ENCODE data around the gene PLCB4.

Gene PLCB4

DNA sequence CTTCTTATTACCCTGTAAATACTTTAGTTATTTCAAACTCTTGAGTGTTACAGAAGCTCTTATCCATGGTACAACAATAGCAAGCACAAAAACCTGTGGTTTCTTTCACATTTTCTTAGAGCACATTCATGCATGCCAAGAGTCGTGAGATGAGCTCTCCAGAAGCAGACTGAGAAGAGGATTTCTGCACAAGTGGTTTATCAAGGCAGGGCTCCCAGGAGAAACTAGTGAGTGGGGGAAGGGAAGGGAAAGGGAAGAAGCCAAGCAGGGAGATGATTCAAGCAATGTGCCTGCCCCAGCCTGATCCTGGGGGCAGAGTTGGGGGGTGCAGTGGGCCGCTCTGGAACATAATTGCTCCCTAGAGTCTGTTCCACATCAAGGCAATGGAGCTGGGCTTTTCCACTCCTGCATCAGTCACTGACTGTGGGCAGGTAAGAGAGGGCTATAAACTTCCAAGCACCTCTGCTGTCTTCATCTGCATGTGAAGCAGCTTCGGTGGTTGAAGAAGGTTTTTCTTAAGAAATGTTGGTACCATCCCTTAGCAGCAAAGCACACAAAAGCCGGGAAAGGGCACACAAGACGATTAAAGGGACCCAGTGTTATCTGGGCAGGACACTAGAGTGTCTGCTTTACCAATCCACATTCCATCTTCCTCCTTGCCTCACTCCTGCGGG lies 152.1 kb downstream of the PLCB4 start:
- DNase-seq (ENCODE audit: low read depth in 2 of 2) = no peak

DNA sequence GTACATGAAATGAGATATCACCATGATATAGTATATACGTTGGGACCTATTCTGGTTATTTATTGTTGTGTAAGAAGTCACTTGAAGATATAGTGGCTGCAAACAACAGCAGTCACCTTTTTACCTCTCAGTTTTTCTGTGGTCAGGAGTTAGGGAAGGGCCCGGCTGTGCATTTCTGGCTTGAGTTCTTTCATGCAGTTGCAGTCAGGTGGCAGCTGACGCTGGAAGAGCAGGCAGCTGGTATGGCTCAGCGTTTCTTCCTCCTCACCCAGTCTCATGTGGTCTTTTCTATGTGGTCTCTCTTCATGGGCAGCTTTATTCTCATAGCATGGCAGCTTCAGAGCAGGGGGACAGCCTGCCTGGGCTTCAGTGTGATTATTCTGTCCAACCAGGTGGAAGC lies 154.4 kb downstream of the PLCB4 start:
- no peak for DNase-seq (ENCODE audit: low read depth in 2 of 2)

DNA sequence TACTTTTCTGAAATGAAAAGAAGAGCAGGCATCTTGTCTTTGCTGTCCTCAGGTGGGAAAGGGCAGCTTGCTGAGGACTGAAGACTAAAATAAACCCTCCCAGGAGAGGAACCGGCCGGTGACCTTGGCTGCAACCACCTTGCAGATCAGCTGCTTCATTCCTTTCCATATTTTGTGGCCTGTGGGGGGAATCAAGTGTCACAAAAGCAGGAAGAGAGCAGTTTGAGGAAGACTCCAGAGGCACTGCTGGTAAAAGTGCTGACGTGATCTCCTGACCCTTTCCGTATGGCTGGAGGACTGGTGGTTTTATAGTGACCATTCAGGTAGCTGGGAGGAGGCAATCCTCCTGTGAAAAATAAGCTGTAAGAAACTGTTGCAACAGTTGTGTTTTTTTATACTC lies 157.0 kb downstream of the PLCB4 start:
- DNase-seq (ENCODE audit: low read depth in 2 of 2) = no peak

DNA sequence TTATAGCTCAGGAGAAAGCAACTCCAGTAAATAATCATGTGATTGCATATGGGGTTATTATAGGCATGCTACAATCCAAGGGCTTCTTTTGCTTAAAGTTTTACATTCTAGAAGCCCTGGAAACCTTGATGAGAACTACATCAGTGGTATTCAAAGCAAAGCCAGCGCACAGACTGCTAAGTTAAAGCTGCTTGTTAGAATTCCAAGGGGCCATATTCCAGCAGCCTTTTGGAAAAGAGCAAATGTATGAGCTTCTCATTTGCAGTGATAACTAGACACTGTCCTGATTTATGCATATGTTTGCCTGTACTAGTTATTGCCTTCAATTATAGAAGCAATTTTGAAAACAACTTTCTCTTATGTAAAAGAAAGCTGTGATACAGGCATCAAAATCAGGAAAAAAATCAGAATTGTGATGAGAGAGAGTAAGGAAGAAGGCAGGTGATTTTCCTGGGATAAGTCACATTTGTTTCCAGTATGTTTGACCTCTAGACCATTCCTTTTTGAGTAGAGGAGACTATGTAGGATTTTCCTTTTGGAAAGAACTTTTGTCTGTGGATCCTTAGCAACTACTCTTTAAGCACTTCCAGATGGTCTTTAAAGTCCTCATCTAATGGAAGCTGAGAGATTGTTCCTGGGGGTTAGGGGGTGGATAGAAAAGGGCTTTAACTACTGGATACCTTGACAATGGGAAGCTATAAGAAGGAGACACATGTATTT lies 159.2 kb downstream of the PLCB4 start:
- no peak for DNase-seq (ENCODE audit: low read depth in 2 of 2)

DNA sequence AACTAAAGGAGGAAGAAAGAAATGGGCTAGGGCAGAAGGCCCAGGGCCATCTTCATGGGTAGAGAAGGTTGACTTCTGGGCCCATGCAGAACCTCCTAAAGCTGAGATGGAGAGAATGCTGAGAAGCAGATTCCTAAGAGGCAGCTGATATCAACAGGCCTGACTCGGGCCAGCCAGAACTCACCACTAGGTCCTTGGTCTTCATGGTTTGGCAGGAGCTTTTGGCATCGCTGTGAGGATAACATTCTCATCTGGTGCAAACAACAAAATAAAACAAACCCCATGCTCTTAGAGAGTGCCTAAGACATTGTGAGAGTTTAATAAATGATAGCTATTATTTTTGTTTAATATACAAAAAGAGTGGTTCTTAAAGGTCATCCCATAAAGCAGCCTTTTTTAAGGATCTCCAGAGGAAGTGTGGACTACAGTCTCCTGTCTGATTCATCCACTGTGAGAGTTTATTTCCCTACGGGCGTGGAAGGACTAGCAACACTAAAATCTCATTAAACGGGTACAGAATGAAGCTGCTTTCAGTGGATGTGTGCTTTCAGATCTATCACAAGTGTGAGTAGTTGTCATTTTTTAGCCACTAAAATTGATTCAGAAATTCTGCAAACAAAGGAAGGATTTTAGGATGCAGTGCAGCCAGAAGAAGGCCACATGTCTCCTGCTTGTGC lies 160.0 kb downstream of the PLCB4 start:
- no peak for DNase-seq (ENCODE audit: low read depth in 2 of 2)

DNA sequence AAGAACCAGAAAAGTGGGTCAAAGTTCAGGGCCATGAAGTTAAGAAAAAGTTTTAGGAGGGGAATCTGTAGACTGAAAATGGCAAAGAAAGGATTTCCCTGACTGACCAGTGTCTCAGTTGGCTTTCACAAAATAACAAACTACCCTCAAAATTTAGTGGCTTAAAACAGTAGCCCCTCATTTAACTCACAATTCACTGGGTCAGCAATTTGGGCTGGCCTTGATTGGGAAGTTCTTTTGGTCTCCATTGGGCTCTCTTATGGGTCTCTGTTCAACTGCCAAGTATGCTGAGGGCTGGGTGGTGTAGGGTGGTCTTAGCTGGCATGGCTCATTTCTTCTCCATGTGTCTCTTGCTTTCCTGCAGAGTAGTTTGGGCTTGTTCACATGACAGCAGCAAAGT lies 161.5 kb downstream of the PLCB4 start:
- no peak for DNase-seq (ENCODE audit: low read depth in 2 of 2)

DNA sequence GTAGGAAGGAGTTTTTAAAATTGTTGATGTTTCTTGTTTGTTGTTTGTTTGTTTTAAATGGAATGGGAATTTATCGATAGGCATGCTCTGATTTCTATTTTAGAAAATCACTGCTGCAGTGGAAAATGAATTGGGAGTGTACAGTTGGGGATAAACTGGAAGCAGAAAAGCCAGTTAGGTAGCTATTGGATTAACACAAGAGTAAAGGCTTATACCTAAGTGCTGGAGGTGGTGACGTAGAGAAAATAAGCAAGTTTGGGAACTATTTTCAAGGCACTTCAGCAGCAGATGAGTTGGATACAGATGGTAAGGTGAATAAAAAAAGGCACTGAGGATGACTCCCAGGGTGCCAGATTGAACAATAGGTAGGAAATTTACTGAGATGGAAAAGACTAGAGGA lies 164.9 kb downstream of the PLCB4 start:
- DNase-seq (ENCODE audit: low read depth in 2 of 2) = no peak

DNA sequence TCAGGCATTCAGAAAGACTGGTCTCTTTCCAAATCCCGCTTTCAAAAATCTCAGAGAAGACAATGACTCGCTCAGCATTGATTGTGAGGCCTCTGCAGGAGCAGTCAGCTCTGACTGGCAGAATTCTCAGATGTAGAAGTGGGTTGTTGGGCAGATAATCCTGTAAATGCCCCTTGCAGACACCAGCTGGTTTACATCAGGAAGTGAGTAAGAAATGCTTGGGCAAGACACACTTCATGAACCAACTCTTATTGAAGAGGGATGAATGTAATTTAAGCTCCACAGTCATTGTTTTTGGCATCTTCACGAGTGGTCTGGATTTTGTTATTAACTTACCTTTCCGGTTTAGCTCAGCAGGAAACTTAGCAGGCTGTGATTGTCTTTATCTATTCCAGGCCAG lies 166.6 kb downstream of the PLCB4 start:
- DNase-seq (ENCODE audit: low read depth in 2 of 2) = no peak

DNA sequence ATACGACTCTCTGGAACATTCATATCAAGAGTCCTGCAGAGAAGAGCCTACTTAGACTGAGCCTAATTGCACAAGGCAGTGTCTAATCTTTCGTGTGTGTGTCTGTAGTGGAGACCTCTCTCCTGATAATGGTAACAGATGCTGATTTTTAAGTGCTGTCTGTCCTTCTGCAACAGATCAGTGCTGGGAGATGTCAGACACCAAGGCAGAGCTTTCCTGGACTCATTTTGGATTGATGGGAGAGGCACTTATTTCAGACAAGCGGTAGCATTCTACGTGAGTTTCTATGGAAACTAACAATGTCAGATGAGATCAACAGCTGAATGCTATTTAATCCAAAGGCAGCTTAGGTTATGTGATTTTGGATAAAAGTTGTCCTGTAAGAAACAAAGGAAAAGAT lies 167.6 kb downstream of the PLCB4 start:
- DNase-seq (ENCODE audit: low read depth in 2 of 2) = no peak

DNA sequence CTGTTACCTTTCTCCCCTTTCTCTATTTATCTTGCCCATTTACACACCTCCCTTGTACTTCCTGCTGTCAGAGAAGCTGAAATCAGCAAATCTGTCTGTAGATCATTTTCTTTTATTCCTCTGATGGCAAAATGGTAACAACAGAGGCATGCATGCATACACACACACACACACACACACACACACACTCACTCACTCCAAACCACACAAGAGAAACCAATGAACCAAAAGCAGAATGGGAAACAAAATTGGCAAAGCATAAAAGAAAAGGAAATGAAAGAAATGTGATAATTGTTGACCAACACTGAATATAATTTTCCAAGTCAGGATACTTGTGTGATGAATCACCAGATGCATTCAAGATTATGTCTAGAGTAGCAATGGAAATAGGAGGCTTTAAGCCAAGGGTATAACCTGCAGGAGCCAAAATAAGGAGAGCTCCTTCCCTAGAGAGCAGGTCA lies 172.4 kb downstream of the PLCB4 start:
- no peak for DNase-seq (ENCODE audit: low read depth in 2 of 2)

DNA sequence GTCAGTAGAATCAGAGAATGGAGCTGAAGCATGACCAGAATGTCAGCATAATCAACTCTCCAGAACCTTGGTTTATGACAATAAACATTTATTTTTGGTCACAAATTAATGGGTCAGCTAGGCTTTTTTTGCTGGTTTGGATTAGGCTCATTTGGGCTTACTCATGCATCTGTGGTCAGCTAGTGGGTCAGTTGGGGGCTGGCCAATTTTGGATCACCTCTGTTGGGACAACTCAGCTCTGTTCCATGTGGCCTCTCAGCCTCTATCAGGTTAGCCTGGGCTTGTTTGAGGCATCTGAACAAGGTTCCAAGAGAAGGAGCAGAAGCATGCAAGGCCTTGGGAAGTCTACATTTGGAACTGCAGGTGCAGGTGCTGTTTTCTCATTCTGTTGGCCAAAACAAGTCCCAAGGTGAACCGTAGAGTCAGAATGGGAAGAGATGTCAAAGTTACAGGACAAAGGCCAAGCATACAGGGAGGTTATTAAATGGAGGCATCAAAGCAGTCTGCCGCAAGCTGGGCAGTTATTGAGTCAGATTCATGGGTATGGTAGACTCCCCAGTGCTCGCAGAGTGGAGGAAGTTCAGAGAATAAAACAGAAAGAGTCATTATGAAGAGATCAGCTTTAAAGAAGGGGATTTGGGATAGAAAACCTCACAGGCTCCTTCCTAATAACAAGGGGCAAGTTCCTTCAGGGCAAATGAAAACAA lies 173.0 kb downstream of the PLCB4 start:
- no peak for DNase-seq (ENCODE audit: low read depth in 2 of 2)

DNA sequence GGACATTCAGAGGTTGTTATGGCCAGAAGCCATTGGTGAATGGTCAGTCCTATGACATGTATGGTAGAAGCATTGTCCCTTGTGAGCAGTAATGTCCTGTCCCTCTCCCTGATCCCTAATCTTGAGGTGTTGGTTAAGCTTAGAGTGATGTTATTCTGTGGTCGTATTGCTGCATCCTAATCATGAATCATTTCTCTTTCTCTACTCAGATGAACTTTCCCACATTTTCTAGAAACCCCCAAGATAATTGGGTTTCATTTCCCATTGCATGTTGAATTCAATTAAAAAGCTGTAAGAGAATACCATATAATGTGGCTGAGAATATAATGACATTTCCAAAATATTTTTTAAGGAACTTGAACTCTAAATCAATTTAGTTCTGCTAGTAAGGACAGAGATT lies 175.1 kb downstream of the PLCB4 start:
- no peak for DNase-seq (ENCODE audit: low read depth in 2 of 2)

DNA sequence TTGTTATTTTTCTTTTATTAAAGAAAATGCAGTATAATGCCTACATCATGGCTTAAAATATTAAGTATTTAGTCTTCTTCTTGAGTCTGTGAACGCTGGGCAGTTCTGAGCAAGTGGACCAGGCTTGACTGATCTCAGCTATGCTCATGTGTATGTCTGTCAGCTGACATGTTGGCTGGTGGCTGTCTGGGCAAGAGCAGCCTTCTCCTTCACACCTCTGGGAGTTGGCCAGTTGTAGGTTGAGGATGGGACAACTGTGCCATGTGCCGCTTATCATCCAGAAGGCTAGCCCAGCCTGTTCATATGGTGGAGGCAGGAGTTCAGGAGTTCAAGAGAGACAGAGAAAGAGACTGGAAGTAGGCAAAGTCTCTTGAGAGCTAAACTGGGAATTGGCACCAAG lies 175.9 kb downstream of the PLCB4 start:
- DNase-seq (ENCODE audit: low read depth in 2 of 2) = no peak

DNA sequence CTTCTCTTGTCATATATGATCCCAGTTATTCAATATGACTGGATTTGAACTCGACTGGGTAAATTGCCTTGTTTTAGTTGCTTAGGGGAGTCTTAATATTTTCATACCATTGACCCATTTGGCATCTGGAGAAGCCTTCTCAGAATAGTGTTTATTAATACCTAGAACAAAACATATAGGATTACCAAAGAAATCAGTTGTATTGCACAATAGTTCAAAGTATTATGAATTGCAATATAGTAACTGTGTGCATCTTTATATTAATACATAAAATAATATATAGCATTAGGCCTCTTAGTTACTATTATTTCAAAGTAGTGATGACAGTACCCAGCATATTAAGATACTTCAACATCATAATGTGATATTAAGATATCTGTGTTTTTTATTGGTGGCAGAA lies 177.8 kb downstream of the PLCB4 start:
- no peak for DNase-seq (ENCODE audit: low read depth in 2 of 2)

DNA sequence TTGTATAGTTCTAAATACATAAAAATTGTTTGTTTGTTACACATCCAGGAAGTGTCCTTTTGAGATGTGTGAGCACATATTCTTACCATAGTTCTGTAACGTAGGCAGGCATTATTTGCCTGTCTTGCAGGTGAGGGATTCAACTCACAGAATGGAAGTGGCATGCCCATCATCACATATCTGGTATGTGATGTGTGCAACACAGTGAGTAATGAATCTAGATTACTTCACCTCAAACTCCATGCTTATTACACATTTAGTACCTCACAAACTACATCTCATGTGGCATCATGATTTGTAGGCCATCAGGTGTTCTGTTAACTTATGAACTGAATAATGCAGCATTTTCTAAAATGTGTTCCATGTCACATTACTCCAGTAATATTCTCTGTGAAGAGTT lies 181.6 kb downstream of the PLCB4 start:
- DNase-seq (ENCODE audit: low read depth in 2 of 2) = no peak

DNA sequence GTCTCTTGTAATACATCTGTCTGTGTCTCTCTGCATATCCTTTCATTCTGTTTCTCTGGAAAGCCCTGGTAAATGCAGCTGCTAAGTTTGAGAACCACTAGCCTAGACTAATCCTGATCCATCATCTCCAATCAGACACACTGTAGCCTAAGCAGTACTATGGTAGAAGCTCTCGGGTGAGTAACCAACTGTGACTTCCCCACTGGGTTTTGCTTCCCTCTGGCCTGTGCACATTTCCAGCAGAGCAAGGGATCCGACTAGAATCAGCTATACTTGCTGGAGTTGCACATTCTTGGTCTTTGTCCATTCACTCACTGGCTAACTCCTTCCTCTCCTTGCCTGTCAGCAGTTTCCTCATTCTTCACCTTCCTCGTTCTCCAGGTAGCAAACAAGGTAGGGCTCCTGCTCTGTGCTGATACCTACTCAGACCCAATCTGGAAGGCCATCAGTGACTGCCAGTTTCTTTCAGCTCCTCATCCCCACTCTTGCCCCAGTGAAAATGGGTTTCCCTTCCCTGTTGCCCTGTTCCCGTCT lies 184.2 kb downstream of the PLCB4 start:
- no peak for DNase-seq (ENCODE audit: low read depth in 2 of 2)

DNA sequence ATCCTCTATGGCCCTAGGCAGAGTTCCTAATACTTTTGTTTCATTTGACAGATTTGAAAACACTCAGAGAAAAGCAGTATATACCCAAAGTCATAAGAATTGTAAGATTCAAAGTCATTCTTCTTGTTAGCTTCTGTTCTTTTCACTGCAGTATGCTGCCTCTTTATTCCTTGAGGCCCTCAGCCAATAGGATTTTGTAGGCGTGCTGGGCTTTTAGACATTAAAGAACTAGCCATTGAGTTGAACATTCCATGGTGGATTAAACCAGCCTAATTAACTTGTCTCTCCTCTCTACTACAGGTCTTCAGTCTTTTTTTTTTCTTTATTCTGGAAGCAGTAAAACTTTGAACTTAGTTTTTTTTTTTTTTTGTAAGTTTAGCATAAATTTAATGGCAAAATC lies 186.3 kb downstream of the PLCB4 start:
- DNase-seq (ENCODE audit: low read depth in 2 of 2) = no peak

DNA sequence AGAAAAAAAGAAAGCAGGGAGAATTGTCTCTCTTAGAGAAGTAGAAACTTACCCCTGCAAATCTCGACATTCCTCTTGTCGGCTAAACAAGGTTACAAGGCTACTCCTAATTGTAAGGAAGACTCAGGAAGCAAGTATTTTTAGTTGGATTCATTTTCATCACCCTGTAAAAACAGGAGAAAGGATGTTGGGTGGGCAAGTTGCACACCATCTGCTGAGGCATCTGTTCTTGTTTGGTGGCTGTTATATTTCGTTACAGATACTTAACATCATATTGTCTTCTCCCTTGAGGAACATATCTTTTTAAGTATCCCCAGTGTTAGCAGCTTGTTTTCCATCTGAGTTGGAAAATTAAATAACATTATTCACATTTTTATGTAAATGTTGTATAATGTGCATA lies 187.5 kb downstream of the PLCB4 start:
- no peak for DNase-seq (ENCODE audit: low read depth in 2 of 2)

DNA sequence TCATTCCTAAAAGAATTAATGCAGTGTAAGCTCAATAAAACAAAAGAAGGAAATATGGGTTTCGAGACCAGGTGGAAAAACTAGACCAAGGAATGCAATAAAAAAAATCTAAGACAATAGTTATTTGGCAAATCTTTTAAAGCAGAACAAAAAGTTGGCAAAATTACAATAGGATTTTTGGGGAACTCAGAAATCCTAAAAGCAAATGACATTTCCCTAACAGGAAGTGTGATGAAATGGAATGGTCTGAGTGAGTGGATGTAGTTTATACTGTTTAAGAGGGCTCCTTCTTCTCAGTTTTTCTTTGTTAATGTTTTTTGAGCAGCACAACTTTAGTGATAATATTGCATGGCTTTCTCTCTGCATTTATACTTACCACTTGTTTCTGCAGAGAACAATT lies 190.0 kb downstream of the PLCB4 start:
- DNase-seq (ENCODE audit: low read depth in 2 of 2) = no peak

DNA sequence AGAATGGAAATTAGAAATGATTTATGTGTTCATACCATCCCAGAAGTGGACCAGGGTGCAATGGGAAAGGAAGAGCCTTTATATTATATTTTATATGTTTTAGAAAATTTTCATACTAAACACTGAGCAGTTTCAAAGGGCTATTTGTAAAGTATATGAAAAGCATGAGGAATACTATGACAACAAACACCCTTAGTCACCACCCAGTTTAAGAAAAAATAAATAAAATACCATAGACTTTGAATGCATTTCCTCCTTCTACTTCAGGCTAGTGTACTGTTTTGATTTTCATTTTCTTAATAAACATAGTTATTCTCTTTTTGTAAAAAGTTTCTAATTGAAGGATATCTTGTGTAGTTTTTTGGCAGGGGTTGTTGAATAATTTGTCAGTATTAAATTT lies 191.1 kb downstream of the PLCB4 start:
- DNase-seq (ENCODE audit: low read depth in 2 of 2) = no peak

DNA sequence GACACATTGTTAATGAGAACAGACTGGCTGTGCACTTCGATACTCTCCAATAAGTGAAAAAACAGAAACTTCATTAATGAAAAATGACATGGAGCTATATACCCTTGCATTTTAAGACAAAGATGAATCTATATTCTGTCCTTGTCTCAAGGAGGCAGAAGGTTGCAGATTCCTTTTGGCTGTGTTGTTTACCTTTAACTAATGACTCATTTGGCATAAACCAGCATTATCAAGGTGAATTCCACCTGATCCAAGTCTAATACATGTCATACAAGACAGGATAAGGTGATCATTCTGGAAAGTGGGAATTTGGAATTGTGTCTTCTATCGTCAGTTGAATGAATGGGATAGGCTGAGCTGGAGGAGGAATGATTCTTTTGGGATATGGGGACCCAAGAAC lies 192.9 kb downstream of the PLCB4 start:
- DNase-seq (ENCODE audit: low read depth in 2 of 2) = no peak

DNA sequence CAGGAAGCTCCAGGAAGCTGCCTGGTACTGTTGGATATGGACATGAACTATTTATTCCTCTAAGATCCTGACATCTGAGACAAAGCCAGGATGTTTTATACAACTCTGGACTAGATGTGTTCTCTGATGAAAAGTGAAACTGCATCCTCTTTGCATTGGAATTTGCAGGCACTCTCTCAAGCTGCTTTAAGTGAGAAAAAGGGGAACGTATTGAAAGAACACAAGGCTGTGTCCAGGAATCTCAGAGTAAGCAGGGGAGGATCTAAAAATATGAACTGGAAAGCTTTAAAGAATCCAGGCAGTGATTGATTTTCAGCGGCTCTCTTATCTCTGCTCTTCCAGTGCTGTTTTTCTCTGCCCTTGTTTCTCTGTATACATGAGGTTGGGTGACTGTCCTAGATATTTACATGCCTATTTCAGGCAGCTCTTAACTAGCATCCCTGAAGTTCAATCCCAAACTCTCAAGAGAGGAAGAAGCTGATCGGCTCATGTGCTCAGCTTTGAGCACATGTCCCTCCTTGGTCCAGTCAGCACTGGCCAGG lies 193.8 kb downstream of the PLCB4 start:
- no peak for DNase-seq (ENCODE audit: low read depth in 2 of 2)

Measured in stimulated activated CD4-positive, alpha-beta T cell treated with anti-CD3 and anti-CD28 coated beads, Interleukin-1b, Interleukin-23, amount 100 ng/mL, for 4 hours (primary cell).